NAMALWA (cell line): Measurements from ENCODE around the gene PEAK3.

Experiments used
- DNase-seq: peaks from one replicate; pipeline ENCODE4 v3.0.0-alpha.2; 2015; ENCODE audit warnings: low spot score

PEAK3 gene

DNA sequence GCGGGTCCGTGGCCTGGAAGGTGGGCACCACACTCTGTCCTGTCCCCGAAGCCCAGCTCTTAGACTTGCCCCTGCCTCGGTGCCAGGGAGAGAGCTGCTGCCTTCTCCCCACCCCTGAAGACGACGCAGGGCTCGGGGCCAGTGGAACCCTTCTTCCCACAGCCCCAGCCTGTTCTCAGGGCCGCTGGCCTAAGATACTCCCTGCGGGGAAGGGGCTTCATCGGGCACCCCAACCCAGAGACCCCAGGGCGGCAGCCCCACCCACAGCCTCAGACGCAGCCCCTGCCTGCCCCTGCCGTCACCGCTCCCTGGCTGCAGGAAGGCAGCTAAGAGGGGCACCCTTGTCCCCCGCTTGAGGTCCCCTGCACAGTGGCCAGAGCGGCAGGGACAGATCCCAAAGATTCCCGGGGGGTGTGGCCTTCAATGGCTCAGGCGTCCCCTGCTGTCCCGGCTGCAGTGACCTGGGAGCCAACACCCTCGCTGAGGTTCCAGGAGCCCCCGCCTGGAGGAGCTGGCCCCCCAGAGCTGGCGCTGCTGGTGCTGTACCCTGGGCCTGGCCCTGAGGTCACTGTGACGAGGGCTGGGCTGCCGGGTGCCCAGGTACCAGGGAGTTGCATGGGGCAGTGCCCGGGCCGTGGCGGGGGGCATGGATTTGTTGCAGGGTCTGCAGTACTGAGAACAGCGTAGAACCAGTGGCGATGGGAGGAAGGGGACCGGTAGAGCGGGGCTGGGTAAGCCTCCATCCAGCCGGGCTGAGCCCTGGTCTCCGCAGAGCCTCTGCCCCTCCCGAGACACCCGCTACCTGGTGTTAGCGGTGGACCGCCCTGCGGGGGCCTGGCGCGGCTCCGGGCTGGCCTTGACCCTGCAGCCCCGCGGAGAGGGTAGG is 31.9 kb downstream of the PEAK3 start:
- DNase-seq, result no peak

DNA sequence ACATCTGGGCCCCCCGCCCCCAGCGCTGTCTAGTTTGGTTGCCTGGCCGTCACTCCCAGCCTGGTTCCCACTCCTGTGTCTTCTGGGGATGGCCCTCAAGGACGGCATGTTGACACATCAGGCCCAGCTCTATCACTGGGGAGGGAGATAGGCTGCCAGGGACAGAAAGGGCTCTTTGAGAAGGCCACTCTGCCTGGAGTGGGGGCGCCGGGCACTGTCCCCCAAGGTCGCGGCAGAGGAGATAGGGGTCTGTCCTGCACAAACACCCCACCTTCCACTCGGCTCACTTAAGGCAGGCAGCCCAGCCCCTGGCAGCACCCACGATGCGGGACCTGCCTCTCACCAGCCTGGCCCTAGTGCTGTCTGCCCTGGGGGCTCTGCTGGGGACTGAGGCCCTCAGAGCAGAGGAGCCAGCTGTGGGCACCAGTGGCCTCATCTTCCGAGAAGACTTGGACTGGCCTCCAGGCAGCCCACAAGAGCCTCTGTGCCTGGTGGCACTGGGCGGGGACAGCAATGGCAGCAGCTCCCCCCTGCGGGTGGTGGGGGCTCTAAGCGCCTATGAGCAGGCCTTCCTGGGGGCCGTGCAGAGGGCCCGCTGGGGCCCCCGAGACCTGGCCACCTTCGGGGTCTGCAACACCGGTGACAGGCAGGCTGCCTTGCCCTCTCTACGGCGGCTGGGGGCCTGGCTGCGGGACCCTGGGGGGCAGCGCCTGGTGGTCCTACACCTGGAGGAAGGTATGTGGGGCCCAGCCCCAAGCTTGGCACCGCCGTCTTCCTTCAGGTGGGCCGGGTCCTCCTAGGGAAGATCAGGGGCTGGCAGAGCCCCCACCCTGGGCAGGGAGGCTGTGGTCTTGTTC is 32.7 kb downstream of the PEAK3 start, which contains the start of gene AMH:
TSS of gene AMH (plus strand) at position 314 of the 857 bp plus-strand sequence. CDS start at position 324, 10 bp downstream.
- DNase-seq, result no peak

DNA sequence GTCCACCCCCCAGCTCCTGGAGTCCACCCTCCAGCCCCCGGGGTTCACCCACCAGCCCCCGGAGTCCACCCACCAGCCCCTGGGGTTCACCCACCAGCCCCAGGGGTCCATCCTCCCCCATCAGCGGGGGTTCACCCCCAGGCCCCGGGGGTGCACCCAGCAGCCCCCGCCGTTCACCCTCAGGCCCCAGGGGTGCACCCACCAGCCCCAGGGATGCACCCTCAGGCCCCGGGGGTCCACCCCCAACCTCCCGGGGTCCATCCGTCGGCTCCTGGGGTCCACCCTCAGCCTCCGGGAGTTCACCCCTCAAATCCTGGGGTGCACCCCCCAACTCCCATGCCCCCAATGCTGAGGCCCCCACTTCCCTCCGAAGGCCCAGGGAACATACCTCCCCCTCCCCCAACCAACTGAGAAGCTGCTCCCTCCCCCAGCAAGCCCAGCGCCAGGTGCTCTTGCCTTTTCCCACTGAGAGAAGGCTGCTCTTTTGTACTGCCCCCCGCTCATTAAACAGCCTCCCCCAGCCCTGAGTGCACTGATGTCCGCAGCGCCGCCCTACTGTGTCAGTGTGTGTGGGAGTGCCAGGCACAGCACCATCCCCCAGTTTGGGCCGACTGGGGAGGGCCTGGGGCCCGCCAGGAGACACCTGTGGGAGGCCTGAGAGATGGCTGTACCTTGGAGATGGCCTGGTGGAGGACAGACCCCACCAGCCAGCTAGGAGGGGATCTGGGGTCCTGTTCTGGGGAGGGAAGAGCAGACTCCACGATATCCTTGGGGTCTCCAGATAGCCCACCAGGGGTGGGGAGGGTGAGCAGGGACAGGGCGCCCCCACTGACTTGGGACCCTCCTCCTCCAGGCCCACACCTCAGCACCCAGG is 33.6 kb downstream of the PEAK3 start:
- DNase-seq, result no peak

DNA sequence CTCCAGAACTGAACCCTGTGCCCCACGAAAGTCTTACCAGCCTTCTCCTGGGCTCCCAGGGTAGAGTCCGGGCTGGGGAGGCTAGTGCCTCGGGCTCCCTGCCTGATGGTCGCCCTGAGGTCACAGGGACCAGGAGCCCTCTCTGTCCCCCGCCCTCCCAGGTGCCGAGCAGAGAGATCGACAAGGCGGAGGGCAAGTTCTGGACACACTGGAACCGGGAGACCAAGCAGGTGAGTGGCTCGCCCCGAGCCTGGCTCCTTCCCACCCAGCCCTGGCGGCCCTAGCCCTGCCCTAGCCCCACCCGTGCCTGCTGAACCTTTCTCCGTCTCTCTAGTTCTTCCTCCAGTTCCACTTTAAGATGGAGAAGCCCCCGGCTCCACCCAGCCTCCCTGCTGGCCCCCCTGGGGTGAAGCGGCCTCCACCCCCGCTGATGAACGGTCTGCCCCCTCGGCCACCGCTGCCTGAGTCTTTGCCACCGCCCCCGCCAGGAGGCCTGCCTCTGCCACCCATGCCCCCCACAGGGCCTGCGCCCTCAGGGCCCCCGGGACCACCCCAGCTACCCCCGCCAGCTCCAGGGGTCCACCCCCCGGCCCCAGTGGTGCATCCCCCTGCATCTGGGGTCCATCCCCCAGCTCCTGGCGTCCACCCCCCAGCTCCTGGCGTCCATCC is 34.4 kb downstream of the PEAK3 start:
- DNase-seq, result no peak

DNA sequence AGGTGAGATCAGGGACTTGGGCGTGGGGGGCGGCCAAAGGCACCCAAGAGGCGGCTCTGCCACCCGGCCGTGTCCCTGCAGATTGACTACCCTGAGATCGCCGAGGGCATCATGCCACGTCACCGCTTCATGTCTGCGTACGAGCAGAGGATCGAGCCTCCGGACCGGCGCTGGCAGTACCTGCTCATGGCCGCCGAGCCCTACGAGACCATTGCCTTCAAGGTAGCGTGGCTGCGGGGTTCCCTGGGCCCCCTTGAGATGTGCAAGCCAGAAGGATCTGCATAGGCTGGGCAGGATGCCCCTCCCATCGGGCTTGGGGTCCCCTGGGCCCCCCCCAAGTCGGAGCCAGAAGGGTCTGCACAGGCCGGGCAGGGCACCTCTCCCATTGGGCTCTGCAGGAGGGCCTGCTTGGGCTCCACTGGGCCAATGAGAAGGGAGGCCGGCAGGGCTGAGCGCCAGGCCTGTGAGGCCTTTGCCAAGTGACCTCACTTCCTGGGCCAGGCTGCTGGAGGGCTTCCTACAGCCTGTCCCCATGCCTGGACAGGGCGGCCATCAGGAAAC is 35.1 kb downstream of the PEAK3 start:
- DNase-seq, result no peak

DNA sequence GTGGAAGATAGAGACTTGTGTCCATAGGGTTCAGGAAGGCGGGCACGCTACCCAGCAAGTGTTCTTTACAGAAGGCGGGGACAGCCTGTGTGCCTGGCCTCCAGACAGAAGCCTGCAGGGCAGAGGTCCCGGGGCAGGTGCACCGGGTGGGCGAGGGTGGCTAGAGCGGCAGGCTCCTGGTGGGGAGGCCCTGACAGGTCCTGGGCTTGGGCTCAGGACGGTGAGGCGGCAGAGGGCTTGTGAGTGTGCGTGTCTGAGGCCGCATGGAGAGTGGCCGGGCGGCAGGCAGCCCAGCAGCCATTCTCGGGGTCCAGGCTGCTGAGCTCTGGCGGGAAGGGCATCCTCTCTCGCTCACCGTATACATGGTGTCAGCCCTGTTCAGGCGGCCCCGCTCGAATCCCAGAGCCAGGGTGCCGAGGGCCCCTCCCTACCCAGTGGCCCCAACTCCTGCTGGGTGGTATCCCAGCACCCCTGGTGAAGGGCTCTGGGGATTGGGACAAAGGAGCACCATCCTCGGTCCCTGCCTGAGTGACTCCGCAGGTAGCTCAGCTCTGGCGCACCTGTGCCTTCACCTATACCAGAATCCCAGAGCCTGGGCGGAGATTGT is 35.9 kb downstream of the PEAK3 start:
- DNase-seq, result no peak

DNA sequence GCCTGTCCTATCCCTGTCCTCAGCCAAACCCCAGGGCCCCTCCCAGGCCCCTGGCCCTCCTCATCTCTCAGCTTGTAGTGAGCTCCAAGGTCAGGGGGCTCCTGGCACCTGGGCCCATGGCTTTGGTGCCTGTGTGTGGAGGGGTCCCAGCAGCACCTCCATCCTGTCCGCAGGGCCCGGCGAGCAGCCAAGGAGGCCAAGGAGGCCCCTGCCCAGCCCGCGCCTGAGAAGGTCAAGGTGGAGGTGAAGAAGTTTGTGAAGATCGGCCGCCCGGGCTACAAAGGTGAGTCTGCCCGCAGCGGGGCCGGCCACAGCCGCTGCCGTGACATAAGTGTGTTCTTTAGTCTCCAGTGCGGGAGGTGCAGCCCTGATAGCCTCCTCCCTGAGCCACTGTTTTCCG is 36.7 kb downstream of the PEAK3 start:
- no peak for DNase-seq

DNA sequence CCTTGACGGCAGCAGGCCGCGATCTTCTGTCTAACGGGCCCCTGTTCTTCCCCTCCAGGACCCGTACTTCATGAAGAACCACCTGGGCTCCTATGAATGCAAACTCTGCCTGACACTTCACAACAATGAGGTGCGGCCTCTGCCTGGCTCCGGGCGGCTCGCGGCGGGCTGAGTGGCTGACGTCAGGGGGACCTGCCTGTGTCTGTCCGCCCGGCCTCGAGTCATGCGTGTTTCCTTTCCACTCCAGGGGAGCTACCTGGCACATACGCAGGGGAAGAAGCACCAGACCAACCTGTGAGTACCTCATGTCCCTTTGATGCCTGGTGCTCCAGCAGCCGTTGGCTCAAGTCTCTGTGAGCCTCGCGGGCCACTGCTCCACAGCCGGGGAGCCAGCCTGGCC is 37.5 kb downstream of the PEAK3 start:
- DNase-seq, result no peak

DNA sequence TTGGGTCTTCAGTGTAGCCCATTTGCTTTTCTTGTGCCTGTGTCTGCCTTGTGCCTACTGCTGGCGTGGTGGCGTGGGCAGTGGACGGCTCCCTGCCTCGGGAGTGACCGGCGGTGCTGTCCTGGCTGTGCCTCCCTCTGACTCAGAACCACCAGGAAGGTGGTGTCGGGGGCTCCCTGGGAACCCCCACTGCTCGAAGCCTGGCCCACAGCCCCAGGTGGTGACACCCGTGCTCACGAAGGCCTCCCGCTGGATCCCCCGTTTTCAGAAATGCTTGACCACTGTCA is 37.9 kb downstream of the PEAK3 start:
- no peak for DNase-seq

DNA sequence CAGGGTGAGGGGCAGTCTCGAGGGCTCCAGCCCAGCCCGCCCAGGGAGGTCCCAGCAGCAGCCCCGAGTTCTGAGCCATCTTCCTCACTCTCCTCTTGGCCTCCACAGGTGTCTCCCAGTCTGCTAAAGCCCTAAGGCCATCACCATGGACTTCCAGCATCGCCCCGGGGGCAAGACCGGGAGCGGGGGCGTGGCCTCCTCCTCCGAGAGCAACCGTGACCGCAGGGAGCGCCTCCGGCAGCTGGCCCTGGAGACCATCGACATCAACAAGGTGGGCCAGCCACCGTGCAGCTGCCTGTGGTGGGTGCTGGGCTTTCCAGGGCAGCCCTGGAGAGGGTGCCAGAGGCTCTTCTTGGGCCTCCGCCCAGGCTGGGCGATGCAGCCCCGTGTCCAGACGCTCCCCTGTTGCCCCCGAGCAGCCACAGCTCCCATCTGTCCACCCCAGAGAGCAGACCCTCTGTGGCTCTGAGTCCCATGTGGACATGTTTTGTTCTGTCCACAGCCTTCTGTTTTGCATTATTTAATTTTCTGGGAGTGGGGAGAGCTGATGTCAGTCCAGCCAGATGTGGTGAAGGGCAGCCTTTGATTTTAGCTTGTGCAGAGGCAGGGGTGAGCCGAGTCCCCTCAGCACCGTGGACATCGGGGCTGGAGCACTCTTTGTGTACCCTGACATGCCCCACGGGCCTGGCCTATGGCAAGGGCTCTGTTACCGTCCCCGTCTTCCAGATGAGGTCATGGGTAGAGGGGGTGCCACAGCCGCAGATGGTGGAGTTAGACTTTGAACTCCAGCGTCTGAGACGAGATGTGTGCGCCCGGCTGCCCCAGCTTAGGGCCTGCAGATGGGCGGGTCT is 38.5 kb downstream of the PEAK3 start:
- DNase-seq, result no peak

DNA sequence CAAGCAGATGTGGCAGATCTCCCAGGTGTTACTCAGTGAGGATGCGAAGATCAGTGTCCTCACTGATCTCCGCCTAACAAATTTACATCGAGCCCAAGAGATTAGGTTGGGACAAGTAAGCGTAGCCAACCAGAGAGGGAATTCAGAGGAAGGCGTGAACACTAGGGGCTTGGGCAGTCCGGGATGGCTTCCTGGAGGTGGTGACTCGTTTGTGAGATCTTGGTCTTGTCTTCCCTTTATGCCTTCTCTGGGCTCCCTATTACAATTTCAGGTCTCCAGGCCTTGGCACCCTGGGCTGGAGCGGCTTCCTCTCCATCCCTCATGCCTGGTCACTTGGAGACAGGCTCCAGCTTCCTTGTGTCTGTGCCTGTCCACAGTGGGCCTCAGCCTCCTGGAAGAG is 39.2 kb downstream of the PEAK3 start:
- DNase-seq, result no peak

DNA sequence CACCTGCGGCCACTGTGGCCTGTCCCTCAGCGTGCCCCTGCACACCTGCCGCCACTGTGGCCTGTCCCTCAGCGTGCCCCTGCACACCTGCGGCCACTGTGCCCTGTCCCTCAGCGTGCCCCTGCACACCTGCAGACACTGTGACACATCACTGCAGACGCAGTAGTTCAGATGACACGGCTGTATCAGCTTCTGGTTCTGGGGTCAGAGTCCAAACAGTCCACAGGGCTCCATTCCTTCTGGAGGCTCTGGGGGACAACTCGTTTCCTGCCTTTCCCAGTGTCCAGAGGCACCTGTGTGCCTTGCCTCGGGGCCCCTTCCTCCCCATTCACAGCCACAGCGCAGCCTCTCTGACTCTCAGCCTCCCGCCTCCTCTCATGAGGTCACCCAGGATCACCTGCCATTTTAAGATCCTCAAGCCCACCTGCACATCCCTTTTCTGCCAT is 39.9 kb downstream of the PEAK3 start:
- no peak for DNase-seq

DNA sequence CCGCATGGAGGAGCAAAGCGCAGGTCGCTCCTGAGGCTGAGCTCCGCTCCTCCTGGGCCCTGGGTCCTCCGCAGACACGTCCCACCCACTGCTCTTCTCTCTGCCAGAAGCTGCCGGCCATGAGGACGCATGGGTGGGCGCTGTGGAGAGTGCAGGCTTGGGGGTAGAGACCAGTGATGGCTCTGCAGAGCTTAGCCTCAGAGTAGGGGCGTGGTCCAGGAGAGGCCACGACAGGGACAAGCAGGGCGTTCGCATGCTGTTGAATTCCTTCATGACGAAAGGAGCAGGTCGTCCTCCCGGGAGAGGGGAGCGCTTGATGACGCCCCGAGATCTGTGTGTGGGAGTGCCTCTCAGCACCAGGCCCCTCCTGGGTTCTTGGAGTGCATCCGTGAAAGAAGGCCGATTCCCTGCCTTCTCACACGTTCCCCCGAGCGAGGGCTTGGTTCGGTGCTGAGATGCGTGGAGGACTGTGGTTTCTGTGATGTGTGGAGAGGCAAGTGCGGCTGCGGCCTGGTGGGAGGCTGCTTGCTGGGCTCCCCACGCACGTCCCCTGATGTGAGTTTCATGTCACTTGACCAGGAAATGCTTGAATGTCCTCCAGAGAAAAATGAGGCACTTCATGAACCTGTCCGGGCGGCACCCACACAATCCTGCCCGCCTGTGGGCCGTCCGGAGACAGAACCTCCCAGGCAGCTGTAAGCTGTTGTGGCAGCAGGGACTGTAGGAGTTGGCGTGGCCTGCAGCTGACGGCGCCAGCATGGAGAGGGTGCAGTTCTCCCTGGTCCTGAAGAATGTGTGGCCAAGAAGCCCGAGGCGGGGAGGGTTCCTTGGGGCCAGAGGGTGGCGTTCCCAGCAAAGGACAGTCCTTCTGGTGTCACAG is 40.9 kb downstream of the PEAK3 start:
- no peak for DNase-seq

DNA sequence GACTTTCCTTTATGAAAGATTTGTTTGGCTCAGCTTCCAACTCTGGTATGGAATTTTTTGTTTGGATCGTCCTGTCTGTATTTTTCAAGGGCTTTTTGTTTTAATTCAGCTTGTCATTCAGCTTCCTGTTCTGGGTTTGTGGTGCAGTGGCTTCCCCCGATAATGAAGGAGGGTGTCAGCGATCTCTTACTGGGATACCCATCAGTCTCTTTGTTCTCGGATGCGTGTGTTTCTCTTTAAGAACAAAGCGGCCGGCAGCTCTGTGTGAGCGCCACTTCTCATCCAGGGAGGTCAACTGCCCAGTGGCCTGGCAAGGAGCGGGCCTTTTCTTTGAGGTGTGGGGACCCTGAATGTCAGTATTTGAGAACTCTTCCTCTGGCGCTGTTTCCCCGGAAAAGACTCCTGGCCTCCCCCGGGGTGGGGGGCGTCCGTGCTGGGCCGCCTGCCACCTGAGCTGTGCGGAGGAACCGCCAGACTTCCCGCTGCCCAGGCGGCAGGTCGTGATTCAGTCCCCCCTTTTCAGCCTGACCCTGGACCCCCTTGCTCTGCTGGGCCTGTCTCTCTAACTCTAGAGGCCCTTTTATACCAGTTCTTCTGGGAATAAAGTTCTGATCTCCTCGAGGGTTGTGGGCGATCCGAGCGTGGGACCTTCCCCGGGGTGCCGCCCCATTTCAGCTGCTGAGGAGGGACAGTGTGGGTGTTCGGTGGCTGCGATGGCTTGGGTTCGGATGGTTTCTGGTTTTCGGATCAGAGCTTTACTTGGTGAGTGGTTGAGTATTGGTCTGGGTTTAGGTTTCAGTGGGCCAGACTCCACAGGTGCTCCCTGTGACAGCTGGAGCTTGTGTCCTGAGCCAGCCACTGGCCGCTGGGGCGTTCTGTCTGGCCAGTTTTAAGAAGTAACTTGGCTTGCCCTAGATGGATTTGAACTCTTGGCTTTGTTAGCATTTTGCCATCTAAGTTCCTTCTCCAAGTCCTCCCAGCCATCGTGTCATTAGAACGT is 41.9 kb downstream of the PEAK3 start:
- DNase-seq, result peak; percentile 16

DNA sequence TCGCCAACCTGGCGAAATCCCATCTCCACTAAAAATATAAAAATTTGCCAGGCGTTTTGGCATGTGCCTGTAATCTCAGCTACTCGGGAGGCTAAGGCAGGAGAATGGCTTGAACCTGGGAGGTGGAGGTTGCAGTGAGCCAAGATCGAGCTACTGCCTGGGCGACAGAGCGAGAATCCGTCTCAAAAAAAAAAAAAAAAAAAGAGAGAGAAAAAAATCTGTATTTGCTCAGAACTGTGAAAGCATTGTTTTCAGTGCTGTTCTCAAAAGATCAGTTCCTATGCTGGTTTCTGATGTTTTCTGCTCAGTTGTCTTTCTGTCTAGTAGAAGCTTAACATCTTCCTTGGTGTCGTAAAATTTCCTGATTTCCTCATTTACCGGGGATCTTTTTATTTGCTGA is 42.8 kb downstream of the PEAK3 start:
- peak; percentile 30 for DNase-seq

DNA sequence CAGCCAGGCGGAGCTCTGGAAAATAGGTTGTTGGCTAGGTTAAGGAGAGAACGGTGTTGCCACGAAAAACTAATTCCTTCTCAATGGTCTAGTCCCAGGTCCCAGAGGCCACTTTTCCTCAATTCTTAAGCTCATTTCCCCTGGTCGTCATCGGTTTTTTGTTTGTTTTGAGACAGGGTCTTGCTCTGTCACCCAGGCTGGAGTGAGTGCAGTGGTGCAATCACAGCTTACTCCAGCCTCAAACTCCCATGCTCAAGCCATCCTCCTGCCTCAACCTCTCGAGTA is 44.2 kb downstream of the PEAK3 start:
- DNase-seq, result no peak

DNA sequence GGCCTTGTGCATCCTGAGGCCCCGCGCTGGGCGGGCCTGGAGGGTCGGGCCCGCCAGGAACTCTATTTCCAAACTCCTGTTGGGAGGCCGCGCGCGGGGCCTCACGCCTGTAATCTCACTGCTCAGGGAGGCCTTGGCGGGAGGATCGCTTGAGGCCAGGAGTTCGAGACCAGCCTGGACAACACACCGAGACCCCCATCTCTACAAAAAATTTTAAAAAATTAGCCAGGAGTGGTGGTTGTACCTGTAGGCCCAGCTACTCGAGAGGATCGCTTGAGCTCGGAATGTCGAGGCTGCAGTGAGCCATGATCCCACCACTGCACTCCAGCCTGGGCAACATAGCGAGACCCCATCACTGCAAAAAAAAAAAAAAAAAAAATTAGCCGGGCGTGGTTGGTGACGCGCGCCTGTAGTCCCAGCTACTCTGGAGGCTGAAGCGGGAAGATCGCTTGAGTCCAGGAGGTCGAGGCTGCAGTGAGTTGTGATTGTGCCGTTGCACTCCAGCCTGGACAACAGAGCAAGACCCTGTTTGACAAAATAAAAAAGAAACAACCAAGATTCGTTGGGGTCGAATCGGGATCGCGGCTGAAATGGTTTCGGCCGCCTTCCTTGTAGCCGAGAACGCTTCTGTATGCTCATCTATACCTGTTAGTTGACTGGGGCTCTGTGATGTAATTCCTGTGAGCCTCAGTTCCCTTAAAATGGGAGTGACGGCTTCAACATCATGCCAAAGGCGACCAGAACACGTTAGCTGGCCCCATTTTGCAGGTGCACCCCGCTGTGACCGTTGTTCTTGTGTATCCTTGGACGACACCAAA is 44.7 kb downstream of the PEAK3 start:
- DNase-seq, result no peak
